HK-2 (cell line): ENCODE results near the gene CRIM1.

ENCODE experiments used
- DNase-seq: peaks from one replicate; pipeline ENCODE4 v3.0.0-alpha.2; 2018; ENCODE audit not compliant: unreplicated experiment

Gene CRIM1

GRCh38 chr2:36373149-36373926 lies 17.8 kb downstream of the CRIM1 start:
- no peak for DNase-seq

- DNase-seq, result no peak
Measured at GRCh38 chr2:36374585-36374984, 19.0 kb downstream of the CRIM1 start.

- no peak for DNase-seq
Measured at GRCh38 chr2:36376319-36376765, 20.8 kb downstream of the CRIM1 start.

GRCh38 chr2:36376992-36377738 lies 21.6 kb downstream of the CRIM1 start:
- peak; percentile 69 for DNase-seq

- no peak for DNase-seq
Measured at GRCh38 chr2:36379710-36380448, 24.3 kb downstream of the CRIM1 start.

GRCh38 chr2:36380624-36381481 lies 25.3 kb downstream of the CRIM1 start:
- peak; percentile 96 for DNase-seq

GRCh38 chr2:36381993-36382392 lies 26.4 kb downstream of the CRIM1 start:
- no peak for DNase-seq

GRCh38 chr2:36382472-36382871 lies 26.9 kb downstream of the CRIM1 start:
- no peak for DNase-seq

GRCh38 chr2:36383726-36384125 lies 28.1 kb downstream of the CRIM1 start:
- DNase-seq, result no peak

- no peak for DNase-seq
Measured at GRCh38 chr2:36384454-36384853, 28.9 kb downstream of the CRIM1 start.

- DNase-seq, result no peak
Measured at GRCh38 chr2:36385603-36386002, 30.0 kb downstream of the CRIM1 start.

GRCh38 chr2:36387258-36387916 lies 31.8 kb downstream of the CRIM1 start:
- DNase-seq, result no peak

- no peak for DNase-seq
Measured at GRCh38 chr2:36388472-36388871, 32.9 kb downstream of the CRIM1 start.

GRCh38 chr2:36389091-36389564 lies 33.5 kb downstream of the CRIM1 start:
- DNase-seq, result no peak

GRCh38 chr2:36389577-36389976 lies 34.0 kb downstream of the CRIM1 start:
- no peak for DNase-seq

- DNase-seq, result no peak
Measured at GRCh38 chr2:36392571-36393255, 37.1 kb downstream of the CRIM1 start.

GRCh38 chr2:36393738-36394256 lies 38.2 kb downstream of the CRIM1 start:
- no peak for DNase-seq

- DNase-seq, result no peak
Measured at GRCh38 chr2:36394804-36395203, 39.2 kb downstream of the CRIM1 start.

- DNase-seq, result no peak
Measured at GRCh38 chr2:36395866-36396265, 40.3 kb downstream of the CRIM1 start.
